GM19324 (cell line): ENCODE data around the gene ARNT2.

ENCODE experiments used
- ATAC-seq: cut with Tn5 transposase; IDR thresholded peaks from one replicate; pipeline ENCODE4 v1.9.1; 2021; ENCODE audit warnings: mild to moderate bottlenecking, moderate library complexity; ENCODE audit not compliant: unreplicated experiment, low FRiP score

The ARNT2 gene

GRCh38 chr15:80549191-80549590 lies 145.0 kb downstream of the ARNT2 start:
- ATAC-seq = no peak

GRCh38 chr15:80549654-80550053 lies 145.5 kb downstream of the ARNT2 start:
- ATAC-seq = no peak

GRCh38 chr15:80550219-80550907 lies 146.2 kb downstream of the ARNT2 start:
- no peak for ATAC-seq

- no peak for ATAC-seq
Measured at GRCh38 chr15:80550908-80551260, 146.7 kb downstream of the ARNT2 start.

GRCh38 chr15:80551348-80551747 lies 147.2 kb downstream of the ARNT2 start:
- ATAC-seq = no peak

GRCh38 chr15:80554560-80554959 lies 150.4 kb downstream of the ARNT2 start:
- ATAC-seq = no peak

- no peak for ATAC-seq
Measured at GRCh38 chr15:80556694-80557367, 152.6 kb downstream of the ARNT2 start.

GRCh38 chr15:80557441-80558234 lies 153.5 kb downstream of the ARNT2 start:
- no peak for ATAC-seq

- no peak for ATAC-seq
Measured at GRCh38 chr15:80558631-80559319, 154.6 kb downstream of the ARNT2 start.

- no peak for ATAC-seq
Measured at GRCh38 chr15:80559320-80559693, 155.1 kb downstream of the ARNT2 start.

GRCh38 chr15:80559761-80560160 lies 155.6 kb downstream of the ARNT2 start:
- no peak for ATAC-seq

- ATAC-seq = no peak
Measured at GRCh38 chr15:80560601-80561400, 156.6 kb downstream of the ARNT2 start.

GRCh38 chr15:80561500-80561899 lies 157.3 kb downstream of the ARNT2 start:
- no peak for ATAC-seq

- no peak for ATAC-seq
Measured at GRCh38 chr15:80562033-80562432, 157.9 kb downstream of the ARNT2 start.

GRCh38 chr15:80562846-80563245 lies 158.7 kb downstream of the ARNT2 start:
- no peak for ATAC-seq

GRCh38 chr15:80563372-80563997 lies 159.3 kb downstream of the ARNT2 start:
- ATAC-seq = no peak

GRCh38 chr15:80564056-80564455 lies 159.9 kb downstream of the ARNT2 start:
- no peak for ATAC-seq

GRCh38 chr15:80565398-80565797 lies 161.2 kb downstream of the ARNT2 start:
- no peak for ATAC-seq

- ATAC-seq = no peak
Measured at GRCh38 chr15:80565988-80566387, 161.8 kb downstream of the ARNT2 start.

GRCh38 chr15:80567721-80568157 lies 163.6 kb downstream of the ARNT2 start:
- ATAC-seq = no peak
